Stimulated activated naive CD8-positive, alpha-beta T cell treated with anti-CD3 and anti-CD28 coated beads, Interleukin-15, Interleukin-2, amounts not matched to agents 100 ng/mL and 50 ng/mL, for 24 hours (primary cell): ENCODE measurements around the gene NFE2L1.
"Not testable (repeated sequence)": the region's sequence is repeated elsewhere in the genome, so short reads cannot be mapped to it uniquely, and the experiment has no call there.

ENCODE experiments used
- H3K27ac Mint-ChIP-seq: one replicate; pipeline ENCODE4 v1.8.0; 2021; ENCODE audit warnings: mild to moderate bottlenecking, mixed read lengths
- H3K27me3 Mint-ChIP-seq: one replicate; pipeline ENCODE4 v1.8.0; 2021; ENCODE audit warnings: mixed read lengths
- H3K36me3 Mint-ChIP-seq: one replicate; pipeline ENCODE4 v1.8.0; 2021; ENCODE audit warnings: low read depth, mixed read lengths
- H3K4me1 Mint-ChIP-seq: one replicate; pipeline ENCODE4 v1.8.0; 2021; ENCODE audit warnings: low read depth, mixed read lengths
- H3K4me3 Mint-ChIP-seq: one replicate; pipeline ENCODE4 v1.8.0; 2021; ENCODE audit warnings: mild to moderate bottlenecking, mixed read lengths
- H3K9me3 Mint-ChIP-seq: one replicate; pipeline ENCODE4 v1.8.0; 2021; ENCODE audit warnings: mixed read lengths

Gene NFE2L1

DNA sequence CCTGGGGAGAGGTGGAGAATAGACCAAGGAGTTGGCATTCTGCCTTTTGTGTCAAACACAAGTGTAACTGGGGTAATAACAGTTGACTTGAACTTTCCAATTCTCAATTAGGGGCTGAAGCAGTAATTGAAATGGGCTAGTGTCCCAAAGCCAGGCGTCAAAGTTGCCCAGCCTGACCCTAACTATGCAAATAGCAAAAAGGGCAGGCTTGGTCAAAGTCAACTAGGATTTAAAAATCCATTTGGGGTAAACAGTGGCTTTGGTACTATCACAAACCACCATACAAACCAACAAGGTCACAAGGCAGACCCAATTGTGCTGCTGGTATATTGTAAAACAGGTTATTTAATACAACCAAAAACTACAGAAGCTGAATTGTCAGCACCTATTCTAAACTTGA is 18.0 kb downstream of the NFE2L1 start:
- peaks cover 41% of the 10 kb centered on the region for H3K36me3 Mint-ChIP-seq
- no peaks in the 10 kb centered on the region for H3K9me3 Mint-ChIP-seq
- H3K4me1 Mint-ChIP-seq: no peaks in the 10 kb centered on the region
- H3K27me3 Mint-ChIP-seq: no peaks in the 10 kb centered on the region
- H3K4me3 Mint-ChIP-seq: no peak overlapping the region
- no peak overlapping the region for H3K27ac Mint-ChIP-seq

DNA sequence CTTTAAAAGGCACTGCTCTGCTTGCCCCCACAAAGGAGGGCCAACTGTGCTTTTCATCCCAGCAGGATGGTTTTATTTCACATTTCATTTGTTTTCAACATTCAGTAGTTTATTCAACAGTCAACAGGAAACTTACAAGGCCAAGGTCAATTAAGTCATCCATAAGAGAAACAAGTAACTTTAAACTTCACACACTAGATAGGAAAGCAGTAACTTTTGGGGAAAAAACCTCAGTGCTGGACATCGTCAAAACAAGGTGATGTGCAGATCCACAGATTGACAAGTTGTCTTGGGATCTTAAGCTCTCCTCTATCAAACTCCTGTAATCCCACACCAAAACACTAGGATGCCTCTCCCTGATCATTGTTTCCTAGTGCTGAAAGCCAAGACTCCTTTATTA is 18.5 kb downstream of the NFE2L1 start:
- H3K9me3 Mint-ChIP-seq: no peaks in the 10 kb centered on the region
- H3K36me3 Mint-ChIP-seq: peaks cover 36% of the 10 kb centered on the region
- H3K27ac Mint-ChIP-seq: no peak overlapping the region
- no peaks in the 10 kb centered on the region for H3K4me1 Mint-ChIP-seq
- no peak overlapping the region for H3K4me3 Mint-ChIP-seq
- no peaks in the 10 kb centered on the region for H3K27me3 Mint-ChIP-seq

DNA sequence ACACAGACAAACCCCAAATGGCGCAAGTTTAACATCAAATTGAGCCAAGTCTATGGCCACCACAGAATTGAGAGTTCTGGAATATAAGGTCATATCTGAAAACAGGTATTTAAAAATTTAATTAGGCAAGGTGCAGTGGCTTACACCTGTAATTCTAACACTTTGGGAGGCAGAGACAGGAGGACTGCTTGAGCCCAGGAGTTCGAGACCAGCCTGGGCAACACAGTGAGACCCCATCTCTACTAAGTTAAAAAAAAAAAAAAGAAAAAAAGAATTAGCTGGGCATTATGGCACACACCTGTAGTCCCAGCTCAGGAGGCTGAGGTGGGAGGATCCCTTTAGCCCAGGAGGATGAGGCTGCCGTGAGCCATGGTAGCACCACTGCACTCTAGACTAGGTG is 19.1 kb downstream of the NFE2L1 start:
- H3K4me1 Mint-ChIP-seq: no peaks in the 10 kb centered on the region
- H3K4me3 Mint-ChIP-seq: no peak overlapping the region
- no peaks in the 10 kb centered on the region for H3K9me3 Mint-ChIP-seq
- no peak overlapping the region for H3K27ac Mint-ChIP-seq
- peaks cover 35% of the 10 kb centered on the region for H3K36me3 Mint-ChIP-seq
- H3K27me3 Mint-ChIP-seq: no peaks in the 10 kb centered on the region

DNA sequence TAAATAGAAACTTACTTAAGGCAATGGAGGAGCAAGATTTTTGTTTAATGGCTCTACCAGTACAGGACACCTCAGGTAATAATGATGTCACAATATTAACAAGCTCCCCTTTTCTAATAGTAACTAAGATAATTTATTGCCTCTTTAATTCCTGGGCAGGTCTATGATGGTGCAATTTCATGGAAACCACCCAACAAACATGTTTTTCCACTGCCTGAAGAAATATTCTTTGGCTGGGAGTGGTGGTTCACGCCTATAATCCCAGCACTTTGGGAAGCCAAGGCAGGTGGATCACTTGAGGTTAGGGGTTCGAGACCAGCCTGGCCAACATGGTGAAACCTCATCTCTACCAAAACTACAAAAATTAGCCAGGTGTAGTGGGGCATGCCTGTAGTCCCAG is 19.6 kb downstream of the NFE2L1 start:
- not testable (repeated sequence) for H3K4me3 Mint-ChIP-seq, H3K27ac Mint-ChIP-seq, H3K4me1 Mint-ChIP-seq, H3K27me3 Mint-ChIP-seq, H3K9me3 Mint-ChIP-seq
- peaks cover 32% of the 10 kb centered on the region for H3K36me3 Mint-ChIP-seq

DNA sequence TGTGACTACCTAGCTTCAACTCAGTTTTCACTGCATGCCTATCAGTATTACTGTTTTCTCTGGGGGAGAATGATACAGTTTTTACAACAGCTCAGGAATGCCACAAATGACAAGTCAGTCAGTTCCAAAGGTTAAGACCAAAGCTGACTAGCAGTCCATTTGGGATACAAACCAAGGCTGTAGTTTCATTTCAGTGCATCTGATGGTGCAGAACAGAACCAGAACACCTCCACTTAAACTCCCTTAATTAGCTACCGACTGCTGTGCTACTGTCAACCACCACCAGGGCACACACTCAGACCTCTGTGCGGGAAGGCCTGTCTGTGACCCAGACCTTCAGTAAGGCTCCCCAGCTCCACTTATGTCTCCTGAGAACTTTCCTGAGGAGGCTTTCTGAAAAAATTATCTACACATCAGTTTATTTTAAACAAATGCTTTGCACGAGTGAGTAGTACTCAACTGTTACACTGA is 20.4 kb downstream of the NFE2L1 start:
- no peak overlapping the region for H3K4me3 Mint-ChIP-seq
- no peak overlapping the region for H3K27ac Mint-ChIP-seq
- H3K9me3 Mint-ChIP-seq: no peaks in the 10 kb centered on the region
- H3K4me1 Mint-ChIP-seq: no peaks in the 10 kb centered on the region
- peaks cover 36% of the 10 kb centered on the region for H3K36me3 Mint-ChIP-seq
- no peaks in the 10 kb centered on the region for H3K27me3 Mint-ChIP-seq

DNA sequence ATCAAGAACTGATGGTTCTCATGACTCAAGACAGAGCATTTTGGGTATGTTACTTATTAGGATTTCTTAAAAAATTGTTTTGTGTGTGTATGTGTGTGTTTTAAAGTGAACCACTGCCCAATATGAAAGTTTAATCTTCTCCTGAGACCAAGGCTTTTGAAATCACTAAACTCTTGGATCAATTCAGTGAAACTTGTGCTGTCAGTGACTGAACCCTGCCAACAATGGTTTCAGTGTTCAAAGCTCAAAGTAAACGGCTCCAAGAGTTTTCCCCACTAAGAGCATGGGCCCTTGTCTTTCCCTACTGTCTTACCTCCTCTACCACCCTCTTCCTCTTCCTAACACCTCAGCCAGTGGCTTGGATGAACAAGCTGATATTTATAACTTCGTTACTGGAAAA is 22.0 kb downstream of the NFE2L1 start:
- H3K4me1 Mint-ChIP-seq: no peaks in the 10 kb centered on the region
- no peaks in the 10 kb centered on the region for H3K9me3 Mint-ChIP-seq
- H3K27me3 Mint-ChIP-seq: no peaks in the 10 kb centered on the region
- peaks cover 40% of the 10 kb centered on the region for H3K36me3 Mint-ChIP-seq
- no peak overlapping the region for H3K4me3 Mint-ChIP-seq
- no peak overlapping the region for H3K27ac Mint-ChIP-seq

DNA sequence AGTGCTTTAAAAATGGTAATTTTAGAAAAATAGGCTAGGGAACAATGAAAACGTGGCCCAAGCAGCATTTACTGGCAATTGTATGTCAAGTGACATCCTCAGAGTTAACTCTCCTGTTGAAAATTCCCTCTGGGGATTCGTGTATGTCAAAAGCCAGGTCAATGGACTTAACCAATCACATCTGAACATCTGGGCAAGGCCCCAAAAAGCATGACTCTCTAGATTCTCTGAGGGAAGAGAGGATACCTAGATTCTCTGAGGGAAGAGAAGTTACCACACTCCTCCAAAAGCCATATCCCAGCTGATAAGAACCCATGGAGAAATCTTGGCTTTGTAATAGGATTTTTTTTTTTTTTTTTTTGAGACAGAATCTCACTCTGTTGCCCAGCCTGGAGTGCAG is 23.5 kb downstream of the NFE2L1 start:
- H3K4me1 Mint-ChIP-seq: no peaks in the 10 kb centered on the region

DNA sequence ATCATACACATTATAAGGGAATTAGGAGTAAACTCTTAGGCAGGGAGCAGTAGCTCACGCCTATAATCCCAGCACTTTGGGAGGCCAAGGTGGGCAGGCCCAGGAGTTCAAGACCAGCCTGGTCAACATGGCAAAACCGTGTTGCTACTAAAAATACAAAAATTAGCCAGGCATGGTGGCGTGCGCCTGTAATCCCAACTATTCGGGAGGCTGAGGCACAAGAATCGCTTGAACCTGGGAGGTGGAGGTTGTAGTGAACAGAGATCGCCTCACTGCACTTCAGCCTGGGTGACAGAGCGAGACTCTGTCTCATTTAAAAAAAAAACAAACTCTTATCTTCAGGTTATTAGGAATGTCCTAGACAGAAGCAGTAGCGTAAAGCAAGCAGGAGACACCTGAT is 24.7 kb downstream of the NFE2L1 start:
- not testable (repeated sequence) for H3K4me3 Mint-ChIP-seq, H3K27ac Mint-ChIP-seq, H3K9me3 Mint-ChIP-seq, H3K4me1 Mint-ChIP-seq, H3K27me3 Mint-ChIP-seq
- H3K36me3 Mint-ChIP-seq: peaks cover 44% of the 10 kb centered on the region

More for the DNA sequence above, 23.5 kb downstream of the NFE2L1 start:
- H3K4me3 Mint-ChIP-seq: no peak overlapping the region
- no peaks in the 10 kb centered on the region for H3K27me3 Mint-ChIP-seq
- no peak overlapping the region for H3K27ac Mint-ChIP-seq
- H3K9me3 Mint-ChIP-seq: no peaks in the 10 kb centered on the region
- peaks cover 44% of the 10 kb centered on the region for H3K36me3 Mint-ChIP-seq

DNA sequence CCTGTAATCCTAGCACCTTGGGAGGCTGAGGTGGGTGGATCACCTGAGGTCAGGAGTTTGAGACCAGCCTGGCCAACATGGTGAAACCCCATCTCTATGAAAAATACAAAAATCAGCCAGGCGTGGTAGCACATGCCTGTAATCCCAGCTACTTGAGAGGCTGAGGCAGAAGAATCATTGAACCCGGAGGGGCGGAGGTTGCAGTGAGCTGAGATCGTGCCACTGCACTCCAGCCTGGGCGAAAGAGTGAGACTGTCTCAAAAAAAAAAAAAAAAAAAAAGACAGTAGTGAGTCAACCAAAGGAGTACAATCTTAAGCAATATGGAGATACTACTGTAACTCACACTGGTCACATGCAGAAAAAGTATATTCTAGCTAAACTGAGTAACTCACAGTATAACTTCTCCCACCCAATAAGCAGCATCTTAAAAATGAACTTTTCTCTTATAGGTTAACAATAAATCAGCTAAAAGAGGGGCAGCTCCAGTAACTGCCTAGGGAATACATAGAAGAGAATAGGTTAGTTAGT is 25.5 kb downstream of the NFE2L1 start:
- H3K36me3 Mint-ChIP-seq: peaks cover 39% of the 10 kb centered on the region
- H3K27me3 Mint-ChIP-seq, H3K4me1 Mint-ChIP-seq, H3K9me3 Mint-ChIP-seq, H3K27ac Mint-ChIP-seq, H3K4me3 Mint-ChIP-seq: not testable (repeated sequence)

DNA sequence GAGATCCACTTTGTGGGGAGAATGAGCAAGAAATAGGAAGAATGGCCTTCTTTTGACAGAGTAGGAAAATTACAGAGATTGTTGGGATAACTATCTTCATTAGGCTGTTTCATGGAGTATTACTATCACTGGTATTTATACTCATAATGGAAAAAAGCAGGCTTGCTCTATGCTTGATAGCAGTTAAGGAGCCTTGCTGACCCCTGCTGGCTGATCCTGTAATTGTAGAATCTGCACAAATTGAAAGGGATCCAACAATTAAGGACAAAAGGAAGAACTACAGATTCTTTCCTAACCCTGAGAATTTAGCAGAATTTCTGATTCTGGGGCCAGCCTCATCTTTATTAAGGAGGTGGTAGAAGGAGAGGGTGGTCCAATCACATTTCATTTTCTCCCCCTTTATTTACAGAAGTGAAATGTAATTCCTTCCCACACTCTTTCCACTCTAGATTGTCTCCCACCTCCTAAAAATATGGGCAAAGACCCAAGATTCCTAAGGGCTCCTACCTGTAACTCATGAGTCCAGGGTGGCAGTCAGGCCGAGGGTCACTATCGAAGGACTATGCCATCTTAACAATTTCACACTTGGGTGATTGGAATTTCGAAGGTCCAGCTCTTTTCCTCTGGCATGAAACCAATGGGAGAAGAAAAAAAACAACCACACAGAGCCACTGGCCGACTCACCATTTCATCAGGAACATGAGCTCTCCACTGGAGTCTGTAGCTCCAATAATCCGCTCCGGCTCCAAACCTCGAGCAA is 26.3 kb downstream of the NFE2L1 start:
- H3K4me3 Mint-ChIP-seq: no peak overlapping the region
- no peaks in the 10 kb centered on the region for H3K27me3 Mint-ChIP-seq
- H3K4me1 Mint-ChIP-seq: no peaks in the 10 kb centered on the region
- H3K9me3 Mint-ChIP-seq: no peaks in the 10 kb centered on the region
- no peak overlapping the region for H3K27ac Mint-ChIP-seq
- H3K36me3 Mint-ChIP-seq: peaks cover 34% of the 10 kb centered on the region

DNA sequence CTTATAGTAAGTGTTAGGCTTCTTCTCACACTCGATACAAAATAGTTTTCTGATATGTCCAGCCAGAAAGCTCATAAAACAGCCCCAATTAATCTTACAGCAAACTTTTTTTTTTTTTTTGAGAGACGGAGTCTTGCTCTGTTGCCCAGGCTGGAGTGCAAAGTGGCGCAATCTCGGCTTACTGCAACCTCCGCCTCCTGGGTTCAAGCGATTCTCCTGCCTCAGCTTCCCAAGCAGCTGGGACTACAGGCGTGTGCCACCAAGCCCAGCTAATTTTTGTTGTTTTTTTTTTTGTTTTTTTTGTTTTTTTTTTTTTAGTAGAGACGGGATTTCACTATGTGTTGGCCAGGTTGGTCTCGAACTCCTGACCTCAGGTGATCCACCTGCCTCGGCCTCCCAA is 29.0 kb downstream of the NFE2L1 start:
- peaks cover 31% of the 10 kb centered on the region for H3K36me3 Mint-ChIP-seq
- H3K9me3 Mint-ChIP-seq, H3K4me1 Mint-ChIP-seq, H3K27me3 Mint-ChIP-seq, H3K27ac Mint-ChIP-seq, H3K4me3 Mint-ChIP-seq: not testable (repeated sequence)

DNA sequence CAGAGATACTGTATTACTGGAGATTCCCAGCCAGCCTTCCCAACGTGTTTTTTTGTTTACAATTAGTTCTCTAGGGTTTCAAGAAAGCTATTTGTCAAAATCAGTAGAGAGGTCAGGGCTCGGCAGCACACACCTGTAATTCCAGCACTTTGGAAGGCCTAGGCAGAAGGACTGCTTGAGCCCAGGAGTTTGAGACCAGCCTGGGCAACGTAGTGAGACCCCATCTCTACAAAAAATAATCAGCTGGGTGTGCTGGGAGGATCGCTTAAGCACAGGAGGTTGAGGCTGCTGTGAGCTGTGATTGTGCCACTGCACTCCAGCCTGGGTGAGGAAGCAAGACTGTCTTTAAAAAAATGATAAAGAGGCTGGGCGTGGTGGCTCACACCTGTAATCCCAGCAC is 33.7 kb downstream of the NFE2L1 start:
- Mint-ChIP-seq H3K9me3 (no peaks in the 10 kb centered on the region), H3K36me3 (peaks cover 8% of the 10 kb centered on the region), H3K27me3 (no peaks in the 10 kb centered on the region), H3K4me3 (no peak overlapping the region), H3K4me1 (peaks cover 4% of the 10 kb centered on the region), H3K27ac (no peak overlapping the region)

DNA sequence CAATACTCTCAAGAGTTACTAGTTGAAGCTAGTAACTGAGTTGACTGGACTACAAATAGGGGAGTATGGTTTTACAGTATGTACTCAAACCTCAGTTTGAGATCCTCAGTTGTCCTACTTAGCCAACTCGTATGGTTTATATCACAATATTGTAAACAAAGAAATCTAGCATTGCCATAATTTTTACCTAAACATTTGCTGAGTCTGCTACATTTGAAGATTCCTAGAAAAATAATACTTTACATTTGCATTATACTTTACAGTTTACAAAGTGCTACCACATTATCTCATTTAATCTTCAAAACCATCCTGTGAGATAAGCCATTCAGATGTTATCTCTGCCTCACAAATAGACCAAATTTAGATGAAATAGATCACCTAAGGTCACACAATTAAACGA is 36.8 kb downstream of the NFE2L1 start:
- no peak overlapping the region for H3K27ac Mint-ChIP-seq
- H3K27me3 Mint-ChIP-seq: no peaks in the 10 kb centered on the region
- no peaks in the 10 kb centered on the region for H3K9me3 Mint-ChIP-seq
- H3K4me1 Mint-ChIP-seq: peaks cover 4% of the 10 kb centered on the region
- H3K4me3 Mint-ChIP-seq: no peak overlapping the region
- H3K36me3 Mint-ChIP-seq: peaks cover 11% of the 10 kb centered on the region

DNA sequence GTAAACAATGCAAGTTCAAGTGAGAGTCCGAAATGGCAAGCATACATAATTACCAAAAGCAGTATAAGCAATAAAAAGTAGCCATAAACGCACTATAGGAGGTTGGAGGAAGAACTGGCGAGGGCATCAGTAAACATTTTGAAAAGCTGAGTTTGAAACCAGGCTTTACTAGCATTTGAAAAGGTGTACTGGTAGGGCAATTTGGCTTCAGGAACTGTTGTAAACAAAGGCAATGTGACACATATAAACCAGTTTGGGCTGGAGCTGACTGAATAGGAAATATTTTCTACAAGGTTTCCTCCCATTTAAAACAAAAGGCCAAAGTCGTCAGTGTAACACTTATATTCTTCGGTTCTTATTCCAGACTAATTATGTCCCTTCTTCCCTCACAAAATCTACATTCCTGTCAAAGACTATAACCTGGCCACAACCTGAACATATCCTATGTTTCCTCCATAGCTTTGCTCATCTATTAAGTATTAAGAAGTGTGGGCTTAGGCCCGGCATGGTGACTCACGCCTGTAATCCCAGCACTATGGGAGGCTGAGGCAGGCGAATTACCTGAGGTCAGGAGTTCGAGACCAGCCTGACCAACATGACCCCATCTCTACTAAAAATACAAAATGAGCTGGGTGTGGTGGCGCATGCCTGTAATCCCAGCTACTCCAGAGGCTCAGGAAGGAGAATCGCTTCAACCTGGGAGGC is 45.3 kb downstream of the NFE2L1 start:
- Mint-ChIP-seq H3K27me3 (no peaks in the 10 kb centered on the region), H3K9me3 (no peaks in the 10 kb centered on the region), H3K4me1 (peaks cover 14% of the 10 kb centered on the region), H3K27ac (no peak overlapping the region), H3K4me3 (no peak overlapping the region), H3K36me3 (peaks cover 15% of the 10 kb centered on the region)

DNA sequence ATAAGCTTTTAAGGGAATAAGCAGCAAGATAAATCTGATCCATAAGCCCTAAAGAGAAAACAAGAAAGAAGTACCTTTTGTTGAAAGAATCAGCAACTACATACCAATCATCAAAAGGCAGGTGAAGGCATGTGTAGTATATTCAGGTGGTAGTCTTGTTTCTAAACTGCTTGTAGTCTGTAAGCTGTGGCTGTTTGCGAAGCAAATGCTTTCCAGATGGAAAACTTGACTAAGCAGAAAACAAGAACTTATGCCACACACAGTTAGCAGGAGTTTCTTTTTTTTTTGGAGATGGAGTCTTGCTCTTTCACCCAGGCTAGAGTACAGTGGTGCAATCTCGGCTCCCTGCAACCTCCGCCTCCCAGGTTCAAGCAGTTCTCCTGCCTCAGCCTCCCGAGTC is 47.5 kb downstream of the NFE2L1 start:
- Mint-ChIP-seq H3K4me3 (no peak overlapping the region), H3K27ac (no peak overlapping the region), H3K36me3 (peaks cover 7% of the 10 kb centered on the region), H3K27me3 (no peaks in the 10 kb centered on the region), H3K4me1 (peaks cover 26% of the 10 kb centered on the region), H3K9me3 (no peaks in the 10 kb centered on the region)
